GM19023 (cell line): ENCODE results near the gene OPCML.

Source experiments
- ATAC-seq: cut with Tn5 transposase; IDR thresholded peaks from one replicate; pipeline ENCODE4 v1.9.1; 2021; ENCODE audit warnings: mild to moderate bottlenecking, moderate library complexity; ENCODE audit not compliant: unreplicated experiment

The OPCML gene

GRCh38 chr11:132824642-132825041 is 707.7 kb downstream of the OPCML start:
- ATAC-seq, result no peak

- ATAC-seq, result no peak
Observed at GRCh38 chr11:132822276-132822675, 710.0 kb downstream of the OPCML start.

GRCh38 chr11:132821499-132821898 is 710.8 kb downstream of the OPCML start:
- ATAC-seq, result no peak

GRCh38 chr11:132821014-132821413 is 711.3 kb downstream of the OPCML start:
- no peak for ATAC-seq

DNA sequence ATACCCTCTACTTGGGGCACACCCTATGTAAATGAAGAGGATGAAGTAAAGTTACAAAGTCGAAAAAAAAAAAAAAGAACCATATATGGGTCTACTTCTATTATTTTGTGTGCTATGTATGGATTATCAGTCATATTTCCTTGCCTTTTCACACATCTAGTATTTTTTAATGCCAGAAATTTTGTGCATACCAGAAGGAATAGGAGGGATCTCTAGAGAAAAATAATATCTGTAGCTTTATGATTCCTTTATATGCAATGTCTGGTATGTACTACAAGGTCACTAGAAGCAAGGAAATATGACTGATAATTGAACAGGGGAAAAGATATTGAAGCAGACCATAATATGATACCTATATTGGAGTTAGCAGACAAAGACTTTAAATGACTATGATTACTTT is 713.4 kb downstream of the OPCML start:
- no peak for ATAC-seq

DNA sequence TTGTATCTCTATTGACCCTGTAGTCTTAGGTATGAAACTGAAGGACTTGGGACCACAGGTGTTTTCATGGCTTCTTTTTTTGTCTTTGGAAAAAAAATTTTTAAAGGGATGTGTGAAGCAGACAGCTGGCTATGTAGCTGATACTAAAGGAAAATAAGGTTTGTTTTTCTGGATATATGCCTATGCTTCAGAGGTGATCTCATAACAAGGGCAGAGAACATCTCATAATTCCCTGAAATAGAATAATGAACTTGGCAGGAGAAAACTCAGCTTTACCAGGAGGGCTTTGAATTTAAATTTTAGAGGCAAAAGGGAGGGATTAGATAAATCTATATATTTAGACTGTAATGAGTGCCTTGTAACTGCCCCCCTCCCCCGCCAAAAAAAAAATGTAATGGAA is 714.9 kb downstream of the OPCML start:
- ATAC-seq, result no peak

DNA sequence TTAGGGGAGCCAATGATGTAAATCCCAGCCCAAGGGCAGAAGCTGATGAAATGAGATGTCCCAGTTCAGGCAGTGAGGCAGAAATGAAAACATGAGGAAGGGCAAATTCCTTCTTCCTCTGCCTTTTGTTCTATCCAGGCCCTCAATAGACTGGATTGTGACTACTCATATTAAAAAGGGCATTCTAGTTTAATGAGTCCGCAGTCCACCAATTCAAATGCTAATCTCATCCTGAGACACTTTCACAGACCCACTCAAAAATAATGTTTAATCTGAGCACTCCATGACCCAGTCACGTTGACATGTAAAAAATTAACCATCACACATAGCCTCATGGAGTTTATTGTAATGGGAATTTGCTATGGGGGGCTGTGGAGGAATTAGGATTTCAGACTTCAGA is 717.9 kb downstream of the OPCML start:
- ATAC-seq, result no peak

GRCh38 chr11:132811649-132812048 is 720.7 kb downstream of the OPCML start:
- ATAC-seq, result no peak

- ATAC-seq, result no peak
Observed at GRCh38 chr11:132809070-132809469, 723.2 kb downstream of the OPCML start.

GRCh38 chr11:132804258-132804657 is 728.0 kb downstream of the OPCML start:
- no peak for ATAC-seq

GRCh38 chr11:132803436-132803835 is 728.9 kb downstream of the OPCML start:
- no peak for ATAC-seq

GRCh38 chr11:132802947-132803346 is 729.4 kb downstream of the OPCML start:
- ATAC-seq, result no peak

DNA sequence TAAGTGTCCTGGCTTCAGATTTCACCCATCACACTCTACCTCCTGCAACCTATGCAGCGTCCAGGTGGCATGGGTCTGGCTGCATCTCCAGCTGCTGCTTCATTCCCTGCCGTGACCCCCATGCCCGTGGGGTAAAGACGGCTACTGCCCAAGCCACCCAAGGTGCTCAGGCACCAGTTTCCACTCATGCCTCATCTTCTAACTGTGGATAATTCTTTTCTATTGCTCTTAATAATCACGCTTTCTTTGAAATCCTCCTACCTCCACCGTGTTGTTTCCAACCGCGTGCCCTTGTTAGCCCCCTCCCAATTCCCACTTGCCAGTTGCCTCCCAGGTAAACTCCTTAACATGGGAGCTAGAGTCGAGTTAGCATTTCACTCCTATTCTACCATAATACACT is 738.5 kb downstream of the OPCML start:
- no peak for ATAC-seq

GRCh38 chr11:132792341-132793140 is 739.8 kb downstream of the OPCML start:
- no peak for ATAC-seq

GRCh38 chr11:132790971-132791370 is 741.3 kb downstream of the OPCML start:
- no peak for ATAC-seq

- ATAC-seq, result no peak
Observed at GRCh38 chr11:132790466-132790865, 741.8 kb downstream of the OPCML start.

GRCh38 chr11:132788816-132789325 is 743.4 kb downstream of the OPCML start:
- ATAC-seq, result no peak

GRCh38 chr11:132785878-132786277 is 746.4 kb downstream of the OPCML start:
- no peak for ATAC-seq

- ATAC-seq, result no peak
Observed at GRCh38 chr11:132784441-132784840, 747.9 kb downstream of the OPCML start.

- ATAC-seq, result no peak
Observed at GRCh38 chr11:132782102-132782501, 750.2 kb downstream of the OPCML start.

- no peak for ATAC-seq
Observed at GRCh38 chr11:132780046-132780445, 752.3 kb downstream of the OPCML start.

- ATAC-seq, result no peak
Observed at GRCh38 chr11:132779497-132779896, 752.8 kb downstream of the OPCML start.
